Ishikawa (cell line): ENCODE measurements around the gene MAPK9.

Source experiments
- CEBPB ChIP-seq: IDR thresholded peaks from 2 replicates; pipeline ENCODE4 v1.6.1; 2012
- CREB1 ChIP-seq: IDR thresholded peaks from 2 replicates; pipeline ENCODE4 v1.6.1; 2012; ENCODE audit warnings: low read depth
- EGR1 ChIP-seq: IDR thresholded peaks from 2 replicates; pipeline ENCODE4 v1.6.1; 2012
- EP300 ChIP-seq: IDR thresholded peaks from 2 replicates; pipeline ENCODE4 v1.6.1; 2012; ENCODE audit warnings: borderline replicate concordance
- FOXM1 ChIP-seq: IDR thresholded peaks from 2 replicates; pipeline ENCODE4 v1.6.1; 2012; ENCODE audit warnings: low read depth, borderline replicate concordance
- MAX ChIP-seq: IDR thresholded peaks from 2 replicates; pipeline ENCODE4 v1.6.1; 2012
- NFIC ChIP-seq: IDR thresholded peaks from 2 replicates; pipeline ENCODE4 v1.6.1; 2012
- RAD21 ChIP-seq: IDR thresholded peaks from 2 replicates; pipeline ENCODE4 v1.6.1; 2012; ENCODE audit warnings: low read depth
- REST ChIP-seq: IDR thresholded peaks from 2 replicates; pipeline ENCODE4 v1.6.1; 2012; ENCODE audit warnings: low read depth, mild to moderate bottlenecking
- TAF1 ChIP-seq: IDR thresholded peaks from 2 replicates; pipeline ENCODE4 v1.6.1; 2012; ENCODE audit warnings: low read depth, mild to moderate bottlenecking
- TCF12 ChIP-seq: IDR thresholded peaks from 2 replicates; pipeline ENCODE4 v1.6.1; 2012; ENCODE audit warnings: low read depth
- TEAD4 ChIP-seq: IDR thresholded peaks from 2 replicates; pipeline ENCODE4 v1.6.1; 2012
- USF1 ChIP-seq: IDR thresholded peaks from 2 replicates; pipeline ENCODE4 v1.6.1; 2012
- YY1 ChIP-seq: IDR thresholded peaks from 2 replicates; pipeline ENCODE4 v1.6.1; 2012; ENCODE audit warnings: low read depth
- ZBTB7A ChIP-seq: IDR thresholded peaks from 2 replicates; pipeline ENCODE4 v1.6.1; 2012; ENCODE audit warnings: low read depth

The MAPK9 gene

GRCh38 chr5:180294411-180294810, 2.5 kb upstream of the MAPK9 start:
- TF ChIP-seq CREB1 (no peak), TAF1 (no peak), EP300 (no peak), TEAD4 (no peak), EGR1 (no peak), FOXM1 (no peak)

GRCh38 chr5:180291234-180291940, 496 bp downstream of the MAPK9 start:
- TF ChIP-seq USF1 (no peak), ZBTB7A (peak; percentile 47; the same call in 1 of the 2 replicates), TCF12 (no peak)

- 0 out of 2 replicates have a peak, but pooled peaks have one; percentile 8 for TF ChIP-seq ZBTB7A
- no peak for TF ChIP-seq CREB1
Measured at GRCh38 chr5:180290568-180291233, 1.2 kb downstream of the MAPK9 start.

GRCh38 chr5:180289966-180290365, 1.9 kb downstream of the MAPK9 start:
- TF ChIP-seq NFIC (no peak), ZBTB7A (no peak), TEAD4 (no peak), YY1 (no peak), USF1 (no peak), EGR1 (no peak), REST (no peak), EP300 (no peak), CREB1 (no peak), TAF1 (no peak), CEBPB (no peak), TCF12 (no peak), FOXM1 (no peak), MAX (no peak), RAD21 (no peak)

- TF ChIP-seq USF1 (no peak), YY1 (no peak), EGR1 (no peak), REST (no peak), TCF12 (no peak), TEAD4 (no peak), FOXM1 (no peak), ZBTB7A (no peak), EP300 (no peak), MAX (no peak), NFIC (no peak), CEBPB (no peak), CREB1 (no peak)
Measured at GRCh38 chr5:180289433-180289832, 2.5 kb downstream of the MAPK9 start.

GRCh38 chr5:180287868-180288267, 4.0 kb downstream of the MAPK9 start:
- no peak for TF ChIP-seq TAF1
- TF ChIP-seq MAX: no peak
- no peak for TF ChIP-seq EP300
- TF ChIP-seq YY1: no peak
- no peak for TF ChIP-seq TEAD4
- TF ChIP-seq EGR1: no peak
- TF ChIP-seq RAD21: no peak
- no peak for TF ChIP-seq ZBTB7A
- TF ChIP-seq CREB1: no peak
- TF ChIP-seq USF1: no peak
- no peak for TF ChIP-seq TCF12
- no peak for TF ChIP-seq REST
- TF ChIP-seq CEBPB: no peak
- no peak for TF ChIP-seq NFIC
- TF ChIP-seq FOXM1: no peak
